Measurements from ENCODE around the gene ACACA. TPM values are rescaled to one million over a fixed set of nuclear protein-coding genes. Genes with fewer than 3 reads are reported as not detected.

Gene ACACA
- total RNA-seq, 4 donors from 2014 or later, result 40.5 to 64.1 (median 51.8) TPM

DNA sequence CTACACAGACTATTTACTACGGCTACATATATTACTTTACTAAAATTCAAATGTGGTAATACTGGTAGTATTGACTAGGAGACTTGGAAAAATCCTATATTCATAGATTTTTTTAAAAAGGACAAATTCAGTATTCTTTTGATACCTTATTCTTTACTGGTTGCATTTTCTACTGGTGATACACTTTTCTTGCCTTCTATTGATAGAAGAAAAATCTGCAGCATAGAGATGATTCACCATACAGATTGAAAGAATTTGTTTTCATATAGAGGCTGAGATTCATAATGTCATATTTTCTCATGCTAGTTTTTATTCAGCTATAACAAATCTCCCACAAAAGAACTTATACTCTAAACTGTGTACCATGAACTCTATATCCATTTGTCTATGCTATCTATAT lies 226.3 kb downstream of the ACACA start:
- no peak for ATAC-seq
- Histone ChIP-seq H3K36me3 (peaks cover 0 to 65% of the 10 kb centered on the region in 2 donors), H3K27ac (no peak overlapping the region), H3K27me3 (no peaks in the 10 kb centered on the region), H3K4me1 (no peaks in the 10 kb centered on the region), H3K9me3 (no peaks in the 10 kb centered on the region), H3K4me3 (no peak overlapping the region)
- 89 to 91% methylated on average over 1 of the region's 1 CpG for WGBS, 2 donors (ENCODE audit: low coverage in 1 of 2)
- TF ChIP-seq CTCF (IDR thresholded peaks at IDR 0.05) (no peak), EP300 (IDR thresholded peaks at IDR 0.05) (no peak), POLR2A (IDR thresholded peaks at IDR 0.05) (no peak), POLR2AphosphoS5 (IDR thresholded peaks at IDR 0.05) (no peak)

- Histone ChIP-seq H3K36me3 (peaks cover 0 to 70% of the 10 kb centered on the region in 2 donors), H3K4me1 (no peaks in the 10 kb centered on the region), H3K9me3 (no peaks in the 10 kb centered on the region), H3K27me3 (no peaks in the 10 kb centered on the region), H3K4me3 (no peak overlapping the region), H3K27ac (no peak overlapping the region)
- 94 to 100% methylated on average over 1 of the region's 1 CpG for WGBS, 2 donors (ENCODE audit: low coverage in 1 of 2)
- no peak for TF ChIP-seq POLR2AphosphoS5 (IDR thresholded peaks at IDR 0.05)
- no peak for TF ChIP-seq CTCF (IDR thresholded peaks at IDR 0.05)
- TF ChIP-seq EP300 (IDR thresholded peaks at IDR 0.05), result no peak
- no peak for TF ChIP-seq POLR2A (IDR thresholded peaks at IDR 0.05)
- ATAC-seq, result no peak
Observed at GRCh38 chr17:37179893-37180292, 226.7 kb downstream of the ACACA start.

GRCh38 chr17:37177254-37177870 lies 229.3 kb downstream of the ACACA start:
- Histone ChIP-seq H3K4me3 (no peak overlapping the region), H3K27ac (no peak overlapping the region), H3K36me3 (peaks cover 0 to 73% of the 10 kb centered on the region in 2 donors), H3K27me3 (no peaks in the 10 kb centered on the region), H3K9me3 (no peaks in the 10 kb centered on the region), H3K4me1 (no peaks in the 10 kb centered on the region)
- ATAC-seq, result no peak
- WGBS, 2 donors (ENCODE audit: low coverage in 1 of 2), result 51 to 69% methylated on average over 5 of the region's 5 CpGs
- TF ChIP-seq CTCF (IDR thresholded peaks at IDR 0.05) (no peak), POLR2A (IDR thresholded peaks at IDR 0.05) (no peak), EP300 (IDR thresholded peaks at IDR 0.05) (no peak), POLR2AphosphoS5 (IDR thresholded peaks at IDR 0.05) (no peak)

DNA sequence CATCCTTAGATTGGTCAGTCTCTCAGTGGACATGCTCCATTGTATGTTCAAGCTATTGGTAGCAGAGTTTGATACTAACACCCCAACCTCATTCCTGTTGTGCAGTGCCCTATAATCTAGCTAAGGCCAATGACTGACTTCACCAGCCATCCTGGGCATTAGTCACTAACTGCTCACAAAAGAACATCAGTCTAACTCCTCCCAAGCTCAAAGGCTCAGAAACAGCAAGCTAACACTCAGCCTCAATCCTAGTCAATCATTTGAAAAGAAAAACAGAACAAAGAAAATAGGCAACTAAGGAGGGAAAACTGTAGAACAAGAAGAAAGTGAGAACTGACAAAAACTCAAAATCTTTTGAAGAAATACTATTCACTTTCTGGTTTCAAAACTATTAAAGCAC lies 229.9 kb downstream of the ACACA start:
- Histone ChIP-seq H3K27me3 (no peaks in the 10 kb centered on the region), H3K36me3 (peaks cover 0 to 73% of the 10 kb centered on the region in 2 donors), H3K27ac (no peak overlapping the region), H3K4me3 (no peak overlapping the region), H3K9me3 (no peaks in the 10 kb centered on the region), H3K4me1 (no peaks in the 10 kb centered on the region)
- TF ChIP-seq POLR2A (IDR thresholded peaks at IDR 0.05) (no peak), EP300 (IDR thresholded peaks at IDR 0.05) (no peak), CTCF (IDR thresholded peaks at IDR 0.05) (no peak), POLR2AphosphoS5 (IDR thresholded peaks at IDR 0.05) (no peak)
- no peak for ATAC-seq

GRCh38 chr17:37174205-37174604 lies 232.4 kb downstream of the ACACA start:
- peaks cover 0 to 50% of the 10 kb centered on the region in 2 donors for H3K36me3 ChIP-seq
- no peak overlapping the region for H3K4me3 ChIP-seq
- no peaks in the 10 kb centered on the region for H3K27me3 ChIP-seq
- H3K27ac ChIP-seq, result no peak overlapping the region
- H3K9me3 ChIP-seq, result no peaks in the 10 kb centered on the region
- 85 to 90% methylated on average over 2 to 5 of the region's 5 CpGs for WGBS, 2 donors (ENCODE audit: low coverage in 1 of 2)
- no peak for TF ChIP-seq POLR2A (IDR thresholded peaks at IDR 0.05)
- TF ChIP-seq POLR2AphosphoS5 (IDR thresholded peaks at IDR 0.05), result no peak
- no peak for TF ChIP-seq CTCF (IDR thresholded peaks at IDR 0.05)
- no peak for TF ChIP-seq EP300 (IDR thresholded peaks at IDR 0.05)
- H3K4me1 ChIP-seq, result no peaks in the 10 kb centered on the region
- ATAC-seq, result no peak
